HG03558 (cell line): Measurements from ENCODE around the gene LENEP.
A peak's percentile ranks its signal among the peaks of the same experiment; 100 is the strongest.

ENCODE experiments used
- ATAC-seq: cut with Tn5 transposase; IDR thresholded peaks from one replicate; pipeline ENCODE4 v1.9.1; 2021; ENCODE audit warnings: moderate number of reproducible peaks; ENCODE audit not compliant: unreplicated experiment; ENCODE audit errors: extremely low read depth

LENEP gene

DNA sequence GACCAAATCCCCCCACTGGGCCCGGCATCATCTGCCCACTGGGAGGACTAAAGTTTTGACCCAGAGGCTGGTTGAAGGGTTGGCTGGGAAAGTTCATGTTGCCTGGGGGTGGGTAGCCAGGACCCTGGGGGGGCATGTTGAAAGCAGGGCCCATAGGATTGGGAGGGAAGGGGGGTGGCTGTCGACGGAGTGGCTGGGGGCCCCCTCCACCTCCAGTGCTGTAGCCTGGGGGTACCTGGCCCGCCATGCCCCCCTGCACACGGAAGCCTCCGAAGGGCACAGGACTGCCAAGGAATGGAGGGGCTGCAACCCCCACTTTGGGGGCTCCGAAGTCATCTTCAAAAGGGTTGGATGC, 34.0 kb upstream of the LENEP start:
- ATAC-seq = no peak

- ATAC-seq = no peak
Measured at GRCh38 chr1:154960446-154961136, 32.8 kb upstream of the LENEP start.

DNA sequence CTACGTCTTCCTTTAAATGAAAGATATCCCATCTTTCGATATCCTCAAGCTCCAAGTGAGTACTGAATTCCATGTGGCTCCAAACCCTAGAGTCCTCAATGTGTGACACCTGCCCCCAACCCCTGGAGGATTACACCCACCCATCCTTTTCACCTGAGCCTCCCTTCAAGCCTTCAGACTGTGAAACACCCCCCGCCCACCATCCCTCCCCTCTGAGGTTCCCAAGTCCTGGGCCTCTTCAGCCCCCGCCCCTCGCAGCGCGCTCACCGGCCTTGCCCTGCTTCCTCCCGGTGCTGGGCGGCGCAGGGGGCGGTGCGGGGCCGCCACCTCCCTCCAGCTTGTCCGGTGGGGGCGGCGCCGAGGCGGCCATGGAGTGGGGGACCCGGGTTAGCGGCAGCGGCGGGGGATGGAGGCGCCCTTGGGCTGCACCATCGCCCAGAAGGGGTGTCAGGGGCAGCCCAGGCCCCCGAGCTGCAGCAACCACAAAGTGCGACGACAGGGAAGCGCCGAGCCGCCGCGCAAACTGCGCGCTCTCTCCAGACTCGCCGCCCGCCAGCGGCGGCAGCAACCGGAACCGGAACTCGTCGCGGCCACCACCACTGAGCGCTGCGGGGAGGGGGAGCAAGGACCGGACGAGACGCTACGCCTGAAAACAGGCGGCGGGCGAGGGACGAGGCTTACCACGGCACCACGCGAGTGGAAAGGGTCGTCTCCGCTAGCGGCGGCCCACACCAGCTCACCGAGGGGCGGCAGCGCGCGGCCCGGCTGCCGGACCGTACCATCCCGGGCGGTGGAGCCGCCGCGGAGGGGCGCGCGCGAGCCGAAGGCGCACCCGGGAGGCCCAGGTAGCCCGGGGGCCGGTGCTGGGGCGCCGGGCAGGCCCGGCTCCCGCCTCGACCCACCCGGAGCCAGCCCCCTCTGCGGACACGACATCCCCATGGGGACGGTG, 31.9 kb upstream of the LENEP start, which contains the start of gene PYGO2:
PYGO2 (minus strand) TSS at position 576 of the 949 bp plus-strand sequence; CDS start at position 370, 206 bp downstream.
- peak; percentile 36 for ATAC-seq

GRCh38 chr1:154962156-154962749, 31.1 kb upstream of the LENEP start:
- ATAC-seq = no peak

DNA sequence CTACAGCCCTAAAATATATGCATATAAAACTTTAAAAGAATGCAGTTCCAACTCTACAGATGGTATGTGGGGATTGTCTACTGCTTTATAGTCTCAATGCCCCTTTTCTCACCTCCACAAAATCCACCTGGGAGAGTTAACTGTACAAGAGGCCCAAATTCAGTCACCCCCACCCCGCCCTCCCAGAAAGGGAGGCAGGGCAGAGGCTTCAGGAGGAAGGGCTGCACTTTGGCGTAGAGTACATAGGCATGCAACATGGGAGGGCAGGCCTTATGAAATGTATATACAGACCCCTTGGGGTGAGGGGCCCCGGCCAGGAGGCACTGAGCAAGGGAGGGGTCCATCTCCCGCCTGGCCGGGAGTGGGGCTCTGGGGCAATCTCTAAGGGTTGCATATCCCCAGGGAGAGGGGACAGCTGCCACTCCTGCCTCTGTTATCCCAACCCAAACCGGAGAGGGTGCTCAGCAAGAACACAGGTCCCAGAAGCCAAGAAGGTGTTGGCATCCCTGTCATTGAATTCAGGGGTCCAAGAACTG, 30.5 kb upstream of the LENEP start:
- no peak for ATAC-seq

DNA sequence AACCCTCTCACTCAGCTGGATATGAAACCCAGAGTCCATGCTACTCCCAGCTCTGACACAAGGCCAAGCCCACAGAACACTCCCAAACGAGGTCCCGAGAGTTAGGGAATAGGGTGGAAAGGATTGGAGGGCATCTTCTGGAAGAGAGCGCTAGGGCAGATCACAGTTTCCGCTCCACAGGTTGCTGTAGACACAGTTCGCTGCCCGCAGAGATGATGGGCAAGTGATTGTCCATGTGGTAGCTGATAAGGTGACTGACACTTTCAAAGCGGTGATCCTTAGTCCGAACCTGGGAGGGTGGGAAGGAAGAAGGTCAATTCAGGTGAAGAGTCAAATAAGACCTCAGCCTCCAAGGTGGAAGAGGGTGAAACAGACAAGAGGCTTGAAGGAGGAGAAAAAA, 29.7 kb upstream of the LENEP start:
- ATAC-seq = no peak

- ATAC-seq = no peak
Measured at GRCh38 chr1:154964359-154964758, 29.0 kb upstream of the LENEP start.

DNA sequence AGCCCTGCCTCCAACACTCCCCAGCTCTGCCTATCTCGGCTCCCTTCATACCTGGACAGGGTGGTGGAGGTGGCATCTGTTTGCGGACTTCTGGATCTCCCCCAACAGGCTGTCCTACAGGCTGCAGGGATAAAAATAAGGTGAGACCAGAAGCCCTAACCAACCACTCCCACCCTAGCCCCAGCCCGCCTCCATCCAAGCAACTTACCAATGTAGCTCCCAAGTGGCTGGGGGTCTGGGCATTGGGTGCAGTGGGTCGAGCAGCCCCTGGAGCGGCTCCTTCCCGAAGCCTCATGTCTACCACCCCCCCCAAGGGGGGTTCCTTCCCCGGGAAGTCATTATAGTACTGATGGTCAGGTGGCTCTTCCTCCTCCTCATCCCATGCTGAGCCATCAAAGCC, 27.3 kb upstream of the LENEP start:
- ATAC-seq = no peak

GRCh38 chr1:154967331-154967950, 25.9 kb upstream of the LENEP start:
- no peak for ATAC-seq

- no peak for ATAC-seq
Measured at GRCh38 chr1:154968731-154969130, 24.7 kb upstream of the LENEP start.

- ATAC-seq = no peak
Measured at GRCh38 chr1:154969246-154969645, 24.1 kb upstream of the LENEP start.

DNA sequence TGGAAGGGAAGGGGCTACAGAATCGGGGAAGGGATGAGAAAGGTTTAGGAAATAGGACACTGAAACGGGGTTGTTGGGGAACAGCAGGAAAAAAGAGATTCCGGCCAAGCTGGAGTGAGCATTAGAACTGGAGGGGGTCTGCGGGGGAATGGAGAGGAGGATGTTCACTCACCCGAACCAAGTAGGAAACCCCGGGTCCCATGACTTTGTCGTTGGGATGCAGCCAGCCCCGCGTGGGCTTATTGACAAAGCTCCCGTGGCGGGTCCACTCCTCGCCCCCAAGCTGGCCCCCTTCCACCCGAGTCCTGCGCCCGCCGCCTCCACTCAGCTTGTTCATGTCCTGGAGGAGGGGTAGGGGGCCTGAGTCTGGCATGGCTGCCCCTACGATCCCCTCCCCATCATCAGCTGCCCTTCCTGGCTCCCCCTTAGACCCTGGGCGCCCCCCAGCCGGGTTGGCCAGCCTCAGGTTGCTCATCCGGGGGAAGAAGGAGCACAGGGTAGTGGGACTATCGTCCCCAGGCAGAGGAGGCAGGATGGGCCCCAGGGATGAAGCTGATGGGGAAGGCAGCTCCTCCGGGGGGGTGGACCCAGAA, 23.4 kb upstream of the LENEP start:
- no peak for ATAC-seq

GRCh38 chr1:154970631-154971340, 22.6 kb upstream of the LENEP start, which contains the start of gene SHC1:
Gene SHC1 (minus strand): TSS chr1:154970747. CDS start chr1:154970526, 221 bp downstream.
- ATAC-seq = no peak

DNA sequence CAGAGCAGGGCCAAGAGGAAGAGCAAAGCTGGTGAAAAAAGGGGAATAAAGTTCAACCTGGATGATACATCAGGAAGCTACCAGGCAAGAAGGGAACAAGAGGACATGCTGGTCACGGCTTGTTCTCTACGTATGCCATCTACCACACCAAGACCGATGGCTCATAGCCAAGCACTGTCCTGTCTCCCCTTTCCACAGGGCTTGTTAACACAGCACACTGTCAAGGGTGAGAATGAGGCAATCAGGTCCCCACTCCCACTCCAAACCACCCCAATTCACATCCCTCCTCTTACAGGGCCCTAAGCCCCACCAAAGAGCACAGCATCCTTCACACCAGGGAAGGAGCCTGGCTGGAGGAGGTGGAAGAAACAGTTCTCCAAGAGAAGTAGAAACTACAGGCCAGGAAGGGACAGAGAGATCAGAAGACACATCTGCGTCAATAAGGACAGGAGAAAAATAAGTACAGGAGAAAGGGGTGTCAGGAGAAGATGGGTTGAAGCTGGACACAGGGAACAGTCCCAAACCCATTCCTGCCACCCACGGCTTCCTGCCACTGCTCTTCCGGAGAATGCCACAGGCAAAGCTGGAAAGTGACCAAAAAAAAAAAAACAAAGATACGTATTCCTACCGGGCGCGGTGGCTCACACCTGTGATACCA, 21.9 kb upstream of the LENEP start:
- ATAC-seq = no peak

GRCh38 chr1:154972213-154972516, 21.2 kb upstream of the LENEP start:
- no peak for ATAC-seq

DNA sequence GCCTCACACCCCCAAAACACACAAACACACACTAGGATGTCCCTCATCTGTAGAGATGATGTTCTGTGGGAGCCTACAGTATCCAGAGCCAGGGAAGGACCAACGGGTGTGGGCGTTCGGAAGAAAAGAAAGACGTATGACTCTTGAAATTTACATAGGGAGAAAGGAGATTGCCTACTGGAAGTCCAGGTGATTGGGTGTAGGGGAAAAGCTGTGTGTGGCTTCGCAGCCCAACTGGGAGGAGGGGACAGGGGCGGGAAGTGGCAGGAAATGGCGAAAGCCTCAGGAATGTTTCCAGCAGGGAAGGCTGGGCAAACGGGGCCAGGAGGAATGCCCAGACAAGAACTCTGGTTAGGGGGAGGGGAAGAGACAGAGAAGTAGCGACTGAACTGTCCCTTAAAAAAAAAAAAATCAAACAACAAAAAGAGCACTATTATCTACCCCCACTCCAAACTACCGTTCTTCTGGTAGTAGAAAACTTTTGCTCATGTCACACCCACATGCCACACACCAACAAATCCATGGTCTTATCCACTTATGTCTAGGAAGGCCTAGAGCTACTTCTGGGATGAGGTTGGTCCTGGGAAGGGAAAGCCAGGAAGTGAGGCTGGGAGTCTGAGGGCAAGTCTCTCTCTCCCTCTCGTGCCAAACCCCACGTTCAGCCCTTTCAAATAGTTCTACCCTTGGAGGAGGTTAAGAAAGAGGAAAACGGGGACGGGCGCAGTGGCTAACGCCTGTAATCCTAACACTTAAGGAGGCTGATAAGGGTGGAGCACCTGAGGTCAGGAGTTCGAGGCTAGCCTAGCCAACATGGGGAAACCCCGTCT, 20.7 kb upstream of the LENEP start:
- no peak for ATAC-seq

GRCh38 chr1:154973344-154974101, 19.9 kb upstream of the LENEP start:
- no peak for ATAC-seq
